Mucosa of descending colon (tissue), 3 donors: ENCODE measurements around the gene KRT76. TPM values are rescaled to one million over a fixed set of nuclear protein-coding genes. Genes with fewer than 3 reads are reported as not detected.

Source experiments
- ATAC-seq: fragments of 200-7000 bp; cut with Tn5 transposase; one replicate; pipeline ENCODE4 v1.9.1; 2020; ENCODE audit warnings: mild to moderate bottlenecking, moderate library complexity
- DNase-seq, 3 donors: peaks; one replicate each; pipeline ENCODE4 v3.0.0-alpha.2; 2020
- H3K36me3 ChIP-seq: fragments of 200-600 bp; one replicate; pipeline ENCODE4 v1.8.0; 2021; ENCODE audit warnings: low read depth, mild to moderate bottlenecking
- H3K4me1 ChIP-seq: fragments of 200-600 bp; one replicate; pipeline ENCODE4 v1.8.0; 2021; ENCODE audit warnings: low read depth, mild to moderate bottlenecking
- H3K4me3 ChIP-seq: fragments of 200-600 bp; one replicate; pipeline ENCODE4 v1.8.0; 2021; ENCODE audit warnings: mild to moderate bottlenecking
- H3K9me3 ChIP-seq: fragments of 200-600 bp; one replicate; pipeline ENCODE4 v1.8.0; 2021; ENCODE audit warnings: mild to moderate bottlenecking
- CTCF ChIP-seq: fragments of 200-600 bp; IDR thresholded peaks from one replicate; pipeline ENCODE4 v1.8.0; 2022; ENCODE audit warnings: antibody characterized with exemption, mild to moderate bottlenecking
- intact Hi-C, 2 donors: fragments of 100-400 bp; cut with DNase I in 1 of 2; cut with micrococcal nuclease in 1 of 2; formaldehyde crosslinking; loops; one replicate each; pipeline versions ENCODE4 v1.11.0 to v1.11.1; 2022; cut with DNase I, micrococcal nuclease
- total RNA-seq, 3 donors: library from RNA; stranded (reverse); fragmentation: NEBNext Ultra II Directional in 2 of 3; extraction: Animal tissue kit (Norgen Biotek cat#: 25700) in 2 of 3; gene quantifications; one replicate each; pipeline versions ENCODE4 v1.2.1 to v1.2.4, GENCODE V29; 2021 to 2023
- donor health status: DM: no; HTN: no; CAD: no; lungs with moderate emphysema.
- donor health status: DM: no; HTN: no; CAD: no.
- donor health status: DM: no; HTN: yes; CAD: no.

KRT76 gene
- total RNA-seq, 3 donors from 2014 or later = not detected

GRCh38 chr12:52801773-52802172 is 24.6 kb upstream of the KRT76 start:
- no peak for DNase-seq
- TF ChIP-seq CTCF = no peak
- H3K4me3 ChIP-seq = no peak overlapping the region

GRCh38 chr12:52800259-52800917 is 23.2 kb upstream of the KRT76 start:
- ATAC-seq (no peak), DNase-seq (peak in 1 of 3 donors; percentile 32)
- peaks cover 8% of the 10 kb centered on the region for H3K4me1 ChIP-seq
- TF ChIP-seq CTCF = no peak
- intact Hi-C loops = no loop called here
- no peak overlapping the region for H3K4me3 ChIP-seq
- H3K9me3 ChIP-seq = no peaks in the 10 kb centered on the region
- H3K36me3 ChIP-seq = no peaks in the 10 kb centered on the region

More at GRCh38 chr12:52801773-52802172, 24.6 kb upstream of the KRT76 start:
- peaks cover 8% of the 10 kb centered on the region for H3K4me1 ChIP-seq
- no peaks in the 10 kb centered on the region for H3K9me3 ChIP-seq
- H3K36me3 ChIP-seq = no peaks in the 10 kb centered on the region
- intact Hi-C loops = no loop called here
- peak; percentile 36 for ATAC-seq

- intact Hi-C loops = no loop called here
- no peak for ATAC-seq
- TF ChIP-seq CTCF = no peak
- Histone ChIP-seq H3K4me1 (peaks cover 8% of the 10 kb centered on the region), H3K4me3 (no peak overlapping the region), H3K36me3 (no peaks in the 10 kb centered on the region), H3K9me3 (no peaks in the 10 kb centered on the region)
- no peak for DNase-seq
Measured at GRCh38 chr12:52799505-52800211, 22.5 kb upstream of the KRT76 start.

DNA sequence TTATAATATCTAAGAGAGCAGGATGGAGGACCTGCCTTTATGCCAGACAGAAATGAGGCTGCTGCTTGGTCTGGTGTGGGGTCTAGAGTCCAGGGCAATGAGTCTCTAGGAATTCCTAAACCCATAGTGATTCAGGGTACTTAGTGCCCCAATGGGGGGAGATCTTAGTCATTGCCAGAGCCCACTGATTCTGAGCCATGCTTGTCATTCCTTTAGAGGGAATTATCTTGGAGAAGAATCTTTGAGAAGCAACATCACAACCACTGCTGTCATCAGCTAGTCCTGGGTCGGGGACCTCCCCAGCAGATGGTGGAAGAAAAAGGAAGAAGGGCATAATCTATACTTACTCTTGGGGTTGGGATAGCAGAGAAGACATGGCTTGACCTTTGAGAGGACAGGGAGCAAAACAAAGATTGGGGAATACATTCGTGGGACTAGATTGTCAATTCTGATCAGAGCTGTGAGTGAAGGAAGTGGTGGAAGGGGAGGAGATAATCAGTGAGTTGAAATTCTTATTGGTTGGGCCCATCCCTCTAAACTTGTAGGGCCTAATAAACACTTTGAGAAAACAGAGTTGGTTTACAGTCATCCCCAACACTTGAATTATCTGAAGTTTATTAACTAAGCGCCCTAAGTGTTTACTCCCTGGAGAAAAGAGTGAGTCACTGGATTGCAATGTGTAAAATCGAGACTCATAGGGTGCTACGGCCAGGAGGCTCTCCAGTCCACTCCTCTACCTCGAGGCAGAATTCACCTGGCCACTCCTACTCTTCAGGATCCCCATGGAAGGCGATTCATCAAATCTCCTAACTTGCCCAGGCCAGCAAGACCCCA is 21.7 kb upstream of the KRT76 start:
- ATAC-seq (no peak), DNase-seq (no peak)
- intact Hi-C loops = no loop called here
- Histone ChIP-seq H3K9me3 (no peaks in the 10 kb centered on the region), H3K36me3 (no peaks in the 10 kb centered on the region), H3K4me3 (no peak overlapping the region), H3K4me1 (peaks cover 8% of the 10 kb centered on the region)
- no peak for TF ChIP-seq CTCF

GRCh38 chr12:52798003-52798670 is 21.0 kb upstream of the KRT76 start:
- DNase-seq = no peak
- H3K36me3 ChIP-seq = no peaks in the 10 kb centered on the region
- H3K4me1 ChIP-seq = peaks cover 8% of the 10 kb centered on the region
- no peak for ATAC-seq
- H3K4me3 ChIP-seq = no peak overlapping the region
- intact Hi-C loops = no loop called here
- H3K9me3 ChIP-seq = no peaks in the 10 kb centered on the region
- no peak for TF ChIP-seq CTCF
